GM12875 (cell line): ENCODE results near the gene PRG3.

Experiments
- H3K4me3 ChIP-seq: one replicate; pipeline ENCODE4 v1.5.1; 2011; ENCODE audit warnings: low read depth, low read length, control low read depth
- TF ChIP-seq, protein P1 (sequence below): IDR thresholded peaks from 2 replicates; pipeline ENCODE4 v1.5.1; 2011; ENCODE audit warnings: low read depth, mild to moderate bottlenecking, control low read depth, inconsistent platforms, low read length, moderate library complexity, borderline replicate concordance; ENCODE audit not compliant: insufficient read depth

Gene PRG3

DNA sequence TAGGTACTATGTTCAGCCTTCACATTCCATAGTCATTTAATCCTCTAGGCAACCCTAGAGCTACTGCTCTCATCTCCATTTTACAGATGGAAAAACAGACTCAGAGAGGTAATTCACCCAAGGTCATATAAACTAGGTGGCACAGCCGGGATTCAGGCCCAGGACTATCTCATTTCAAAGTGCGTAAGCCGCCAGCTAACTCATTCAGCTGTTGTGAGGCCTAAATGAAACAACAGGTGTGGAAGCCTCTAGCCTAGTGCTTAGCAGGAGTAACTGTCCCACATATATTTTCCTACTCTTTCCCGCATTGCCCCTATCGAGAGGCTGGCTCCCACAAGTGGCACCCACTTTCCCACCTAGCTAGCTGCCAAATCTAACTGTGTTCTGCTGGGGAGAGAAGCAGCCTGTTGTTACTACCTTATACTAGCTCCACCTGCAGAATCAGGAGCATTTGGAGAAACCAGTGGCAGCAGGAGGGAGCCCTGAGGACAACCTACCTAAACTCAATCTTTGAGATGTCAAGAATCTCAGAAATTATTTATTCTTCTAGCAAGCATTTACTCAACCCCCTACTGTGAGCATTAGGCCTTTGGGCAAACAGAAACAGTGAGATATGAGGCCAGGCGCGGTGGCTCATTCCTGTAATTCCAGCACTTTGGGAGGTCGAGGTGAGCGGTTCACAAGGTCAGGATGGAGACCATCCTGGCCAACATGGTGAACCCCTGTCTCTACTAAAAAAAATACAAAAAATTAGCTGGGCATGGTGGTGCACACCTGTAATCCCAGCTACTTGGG lies 20.9 kb downstream of the PRG3 start:
- H3K4me3 ChIP-seq: no peak overlapping the region
- TF ChIP-seq, protein P1, sequence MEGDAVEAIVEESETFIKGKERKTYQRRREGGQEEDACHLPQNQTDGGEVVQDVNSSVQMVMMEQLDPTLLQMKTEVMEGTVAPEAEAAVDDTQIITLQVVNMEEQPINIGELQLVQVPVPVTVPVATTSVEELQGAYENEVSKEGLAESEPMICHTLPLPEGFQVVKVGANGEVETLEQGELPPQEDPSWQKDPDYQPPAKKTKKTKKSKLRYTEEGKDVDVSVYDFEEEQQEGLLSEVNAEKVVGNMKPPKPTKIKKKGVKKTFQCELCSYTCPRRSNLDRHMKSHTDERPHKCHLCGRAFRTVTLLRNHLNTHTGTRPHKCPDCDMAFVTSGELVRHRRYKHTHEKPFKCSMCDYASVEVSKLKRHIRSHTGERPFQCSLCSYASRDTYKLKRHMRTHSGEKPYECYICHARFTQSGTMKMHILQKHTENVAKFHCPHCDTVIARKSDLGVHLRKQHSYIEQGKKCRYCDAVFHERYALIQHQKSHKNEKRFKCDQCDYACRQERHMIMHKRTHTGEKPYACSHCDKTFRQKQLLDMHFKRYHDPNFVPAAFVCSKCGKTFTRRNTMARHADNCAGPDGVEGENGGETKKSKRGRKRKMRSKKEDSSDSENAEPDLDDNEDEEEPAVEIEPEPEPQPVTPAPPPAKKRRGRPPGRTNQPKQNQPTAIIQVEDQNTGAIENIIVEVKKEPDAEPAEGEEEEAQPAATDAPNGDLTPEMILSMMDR: no peak

- no peak overlapping the region for H3K4me3 ChIP-seq
- TF ChIP-seq, protein P1: no peak
Observed at GRCh38 chr11:57359396-57359795, 21.6 kb downstream of the PRG3 start.

- no peak overlapping the region for H3K4me3 ChIP-seq
- TF ChIP-seq, protein P1: no peak
Observed at GRCh38 chr11:57358991-57359390, 22.0 kb downstream of the PRG3 start.

GRCh38 chr11:57358543-57358961 lies 22.4 kb downstream of the PRG3 start:
- H3K4me3 ChIP-seq: no peak overlapping the region
- TF ChIP-seq, protein P1: no peak

DNA sequence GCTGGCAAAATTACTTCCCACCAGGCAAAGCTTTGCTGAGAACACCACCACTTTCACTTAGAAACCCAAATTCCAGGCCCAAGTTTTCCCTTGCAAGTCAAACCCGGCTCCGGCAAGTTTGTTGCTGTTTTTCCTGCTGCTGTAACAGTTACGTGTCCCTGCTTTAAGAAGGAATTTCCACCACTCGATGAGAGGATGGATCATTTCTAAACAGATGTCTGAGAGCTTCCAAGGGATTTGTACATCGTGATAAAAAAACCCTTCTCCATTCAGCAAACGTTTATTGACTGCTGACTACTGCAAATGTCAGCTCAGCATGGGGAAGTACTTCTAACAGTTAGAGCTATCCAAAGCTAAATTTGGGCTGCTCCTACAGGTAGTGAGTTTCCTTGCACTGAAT lies 23.1 kb downstream of the PRG3 start:
- TF ChIP-seq, protein P1: no peak
- H3K4me3 ChIP-seq: no peak overlapping the region

- TF ChIP-seq, protein P1: no peak
- no peak overlapping the region for H3K4me3 ChIP-seq
Observed at GRCh38 chr11:57357310-57357709, 23.6 kb downstream of the PRG3 start.

- no peak overlapping the region for H3K4me3 ChIP-seq
Observed at GRCh38 chr11:57356268-57356667, 24.7 kb downstream of the PRG3 start.

More at GRCh38 chr11:57356268-57356667, 24.7 kb downstream of the PRG3 start:
- TF ChIP-seq, protein P1: no peak
